GM12878 (cell line): ENCODE measurements around the gene PSMF1. TPM values are rescaled to one million over a fixed set of nuclear protein-coding genes. Genes with fewer than 3 reads are reported as not detected.

Experiments
- ATAC-seq: fragments of 200-7000 bp; cut with Tn5 transposase; 3 replicates; pipeline ENCODE4 v1.9.1; 2020; ENCODE audit warnings: mild to moderate bottlenecking, moderate library complexity
- BruUV-seq: library from RNA; stranded (reverse); fragments of 400-500 nt; replicated peaks from 2 replicates; lab custom pipeline; 2021; lab: Mats Ljungman, UMichigan
- CTCF ChIA-PET: fragments of 300-600 bp; sonication (Branson Sonifier 250); formaldehyde crosslinking; extraction: SDS; loops from one replicate; lab custom pipeline; 2021; ENCODE audit warnings: inconsistent platforms; lab: Yijun Ruan, JAX
- POLR2A ChIA-PET: fragments of 350-600 bp; formaldehyde crosslinking; extraction: SDS; loops from one replicate; lab custom pipeline; 2021; ENCODE audit warnings: inconsistent platforms; lab: Charles Lee
- RAD21 ChIA-PET: fragments of 300-600 bp; sonication (Branson Sonifier 250); formaldehyde crosslinking; loops from one replicate; lab custom pipeline; 2023; ENCODE audit warnings: antibody characterized with exemption; ENCODE audit not compliant: unreplicated experiment; lab: Charles Lee
- SMC1A ChIA-PET: fragments of 300-600 bp; sonication (Branson Sonifier 250); formaldehyde crosslinking; loops from one replicate; lab custom pipeline; 2023; ENCODE audit not compliant: unreplicated experiment, uncharacterized antibody; lab: Charles Lee
- DNase-seq: peaks from one replicate; pipeline ENCODE4 v3.0.0-alpha.2; 2011; ENCODE audit warnings: low read depth, low spot score
- FAIRE-seq: peaks from 3 replicates; lab custom pipeline; 2011; peaks lifted over from hg19 to GRCh38; lab: Jason Lieb, UNC
- H2AFZ ChIP-seq: 2 replicates; pipeline ENCODE4 v1.6.0; 2011; ENCODE audit warnings: low read depth, low read length, control low read depth; ENCODE audit not compliant: control insufficient read depth
- H3K27ac ChIP-seq: 2 replicates; pipeline ENCODE4 v1.5.1; 2011; ENCODE audit warnings: control low read depth; ENCODE audit not compliant: control insufficient read depth, insufficient read depth
- H3K27me3 ChIP-seq, 2 experiments: replicated peaks in 1 of 2; 2 replicates each; pipeline versions ENCODE4 v1.6.0 to v1.6.1; 2011; ENCODE audit warnings: low read length in 1 of 2; ENCODE audit not compliant: control insufficient read depth in 2 of 2, insufficient read depth in 2 of 2
- H3K36me3 ChIP-seq, 2 experiments: 2 replicates each; pipeline ENCODE4 v1.5.1; 2011; ENCODE audit warnings: low read length in 1 of 2; ENCODE audit not compliant: control insufficient read depth in 2 of 2, insufficient read depth in 2 of 2
- H3K4me1 ChIP-seq: 2 replicates; pipeline ENCODE4 v1.6.1; 2011; ENCODE audit warnings: mild to moderate bottlenecking, low read length, moderate library complexity, mixed read lengths; ENCODE audit not compliant: control insufficient read depth, insufficient read depth
- H3K4me2 ChIP-seq: 2 replicates; pipeline ENCODE4 v1.6.0; 2011; ENCODE audit warnings: control low read depth; ENCODE audit not compliant: control insufficient read depth, insufficient read depth
- H3K4me3 ChIP-seq: fragments of 200-600 bp; sonication (generic); 2 replicates; pipeline ENCODE4 v1.5.1; 2016
- H3K79me2 ChIP-seq: 2 replicates; pipeline ENCODE4 v1.6.0; 2011; ENCODE audit warnings: low read length; ENCODE audit not compliant: control insufficient read depth, insufficient read depth
- H3K9ac ChIP-seq: 2 replicates; pipeline ENCODE4 v1.8.0; 2011; ENCODE audit warnings: low read length, control low read depth, mixed read lengths; ENCODE audit not compliant: control insufficient read depth, insufficient read depth
- H3K9me3 ChIP-seq: replicated peaks from 3 replicates; pipeline ENCODE4 v1.5.1; 2011; ENCODE audit warnings: mild to moderate bottlenecking, low read length; ENCODE audit not compliant: control insufficient read depth, insufficient read depth
- H4K20me1 ChIP-seq: 2 replicates; pipeline ENCODE4 v1.6.0; 2011; ENCODE audit not compliant: control insufficient read depth, insufficient read depth
- LARP7 ChIP-seq: fragments of 450-650 bp; IDR thresholded peaks from 2 replicates; pipeline ENCODE4 v1.6.1; 2017; ENCODE audit warnings: mild to moderate bottlenecking
- MEF2B ChIP-seq: fragments of 450-650 bp; IDR thresholded peaks from 2 replicates; pipeline ENCODE4 v1.6.1; 2018; ENCODE audit warnings: mild to moderate bottlenecking, moderate library complexity; ENCODE audit not compliant: partially characterized antibody, poor library complexity, severe bottlenecking
- SUZ12 ChIP-seq: fragments of 200-600 bp; sonication (generic); IDR thresholded peaks from one replicate; pipeline ENCODE4 v1.6.1; 2018; ENCODE audit warnings: antibody characterized with exemption, mild to moderate bottlenecking; ENCODE audit not compliant: unreplicated experiment
- WGBS: methylation state at CpG from one replicate; pipeline ENCODE4 v1.1.6; 2016; ENCODE audit warnings: low lambda C conversion rate; ENCODE audit not compliant: insufficient replicate concordance, insufficient coverage; ENCODE audit errors: missing lambda C conversion rate; 5-methylcytosine and 5-hydroxymethylcytosine counted together
- in situ Hi-C: fragments of 300-500 bp; cut with MboI; formaldehyde crosslinking; loops from 9 replicates; pipeline ENCODE4 v1.14.3; 2018; ENCODE audit warnings: mixed read lengths
- intact Hi-C: fragments of 100-400 bp; cut with micrococcal nuclease; formaldehyde crosslinking; loops from one replicate; pipeline ENCODE4 v1.14.2; 2022; ENCODE audit not compliant: unreplicated experiment
- polyA plus RNA-seq, 11 experiments: library from polyadenylated mRNA; depleted of rRNA in 4 of 11; unstranded in 6 of 11; stranded (reverse) in 5 of 11; fragments of >200 nt; fragmentation: Nextera tagmentation in 4 of 11; fragmentation: Illumina TruSeq in 1 of 11; extraction: Ambion mirVana in 4 of 11; extraction: Trizol in 1 of 11; gene quantifications; 1 replicate in 1 of 11; 2 replicates in 10 of 11; pipeline versions ENCODE4 v1.2.1 to v1.2.3, GENCODE V29; 2011 to 2016; ENCODE audit warnings: inconsistent platforms in 2 of 11, missing spikeins in 2 of 11, low read depth in 1 of 11
- total RNA-seq, 4 experiments: library from RNA; depleted of rRNA in 3 of 4; stranded (reverse); fragments of >200 nt in 3 of 4; fragmentation: Illumina TruSeq in 1 of 4; extraction: Trizol in 1 of 4; gene quantifications; 2 replicates each; pipeline versions ENCODE4 v1.2.1 to v1.2.3, GENCODE V29; 2013 to 2021
- TF ChIP-seq, protein P1 (sequence below): fragments of 450-650 bp; IDR thresholded peaks from 2 replicates; pipeline ENCODE4 v1.6.1; 2017; ENCODE audit warnings: borderline replicate concordance

Gene PSMF1
- total and polyA plus RNA-seq, 10 of the 15 experiments (the other 5 are each of a cell fraction or from before 2014, with no cell fraction given), result 14.2 to 173 (median 40.6) TPM

GRCh38 chr20:1184260-1184637 is 65.8 kb downstream of the PSMF1 start (continued):
- TF ChIP-seq, protein P1, sequence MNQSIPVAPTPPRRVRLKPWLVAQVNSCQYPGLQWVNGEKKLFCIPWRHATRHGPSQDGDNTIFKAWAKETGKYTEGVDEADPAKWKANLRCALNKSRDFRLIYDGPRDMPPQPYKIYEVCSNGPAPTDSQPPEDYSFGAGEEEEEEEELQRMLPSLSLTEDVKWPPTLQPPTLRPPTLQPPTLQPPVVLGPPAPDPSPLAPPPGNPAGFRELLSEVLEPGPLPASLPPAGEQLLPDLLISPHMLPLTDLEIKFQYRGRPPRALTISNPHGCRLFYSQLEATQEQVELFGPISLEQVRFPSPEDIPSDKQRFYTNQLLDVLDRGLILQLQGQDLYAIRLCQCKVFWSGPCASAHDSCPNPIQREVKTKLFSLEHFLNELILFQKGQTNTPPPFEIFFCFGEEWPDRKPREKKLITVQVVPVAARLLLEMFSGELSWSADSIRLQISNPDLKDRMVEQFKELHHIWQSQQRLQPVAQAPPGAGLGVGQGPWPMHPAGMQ, result no peak
- TF ChIP-seq LARP7, result no peak

GRCh38 chr20:1184638-1185315 is 66.4 kb downstream of the PSMF1 start, which contains the start of gene TMEM74B:
Gene TMEM74B (minus strand): TSS chr20:1184981. CDS start chr20:1183801, 1,180 bp downstream.
- ChIA-PET SMC1A (interaction anchor here (1.1 kb wide), 1 partner anchor 13 kb away, joined by 3 read pairs; no protein-coding TSS in a partner anchor), RAD21 (interaction anchor here (0.9 kb wide), 1 partner anchor 8 kb away, joined by 3 read pairs; no protein-coding TSS in a partner anchor), POLR2A (no interaction called here), CTCF (no interaction called here)
- H3K36me3 ChIP-seq, result no peaks in the 10 kb centered on the region
- ATAC-seq, result no peak
- H2AFZ ChIP-seq, result no peak within 1 kb of the TSS
- no peak for FAIRE-seq
- no peak within 1 kb of the TSS for H3K4me3 ChIP-seq
- TF ChIP-seq SUZ12 (peak; percentile 48), MEF2B (no peak)
- no peaks in the 10 kb centered on the region for H3K79me2 ChIP-seq
- no peak for DNase-seq
- H3K4me1 ChIP-seq, result no peaks in the 10 kb centered on the region
- H3K9me3 ChIP-seq, result no peaks in the 10 kb centered on the region
- no TSS peak for BruUV-seq
- no peaks in the 10 kb centered on the region for H4K20me1 ChIP-seq
- intact Hi-C loops, result no loop called here
- no peak within 1 kb of the TSS; the same call in 1 of the 2 replicates for H3K4me2 ChIP-seq
- H3K9ac ChIP-seq, result no peak within 1 kb of the TSS
- 31% methylated on average over 32 of the region's 76 CpGs for WGBS
- H3K27me3 ChIP-seq, result peaks cover 2 to 4% of the 10 kb centered on the region in 2 experiments; a peak in 3 of 4 replicates
- H3K27ac ChIP-seq, result no peak within 1 kb of the TSS
- in situ Hi-C loops, result no loop called here
